Loucy (cell line): ENCODE measurements around the gene OR52W1.

Experiments
- H2AFZ ChIP-seq: fragments of 200-600 bp; sonication (generic); 2 replicates; pipeline ENCODE4 v1.6.0; 2016; ENCODE audit warnings: antibody characterized with exemption, mild to moderate bottlenecking, low read length, moderate library complexity
- H3F3A ChIP-seq: fragments of 200-600 bp; 2 replicates; pipeline ENCODE4 v1.6.0; 2016; ENCODE audit warnings: antibody characterized with exemption, low read depth, mild to moderate bottlenecking
- H3K27me3 ChIP-seq: fragments of 200-600 bp; sonication (generic); 2 replicates; pipeline ENCODE4 v1.6.1; 2014; ENCODE audit warnings: low read length, mild to moderate bottlenecking; ENCODE audit not compliant: insufficient read depth, poor library complexity, severe bottlenecking
- H3K36me3 ChIP-seq: fragments of 200-600 bp; sonication (generic); 2 replicates; pipeline ENCODE4 v1.6.1; 2016; ENCODE audit warnings: low read length; ENCODE audit not compliant: insufficient read depth
- H3K4me1 ChIP-seq: fragments of 200-600 bp; sonication (generic); 2 replicates; pipeline ENCODE4 v1.5.1; 2014; ENCODE audit warnings: low read length, mild to moderate bottlenecking; ENCODE audit not compliant: insufficient read depth, poor library complexity, severe bottlenecking
- H3K4me2 ChIP-seq: fragments of 200-600 bp; sonication (generic); 2 replicates; pipeline ENCODE4 v1.6.0; 2014; ENCODE audit warnings: antibody characterized with exemption, low read length, low read depth, mild to moderate bottlenecking; ENCODE audit not compliant: poor library complexity, severe bottlenecking
- H3K4me3 ChIP-seq: fragments of 200-600 bp; sonication (generic); 2 replicates; pipeline ENCODE4 v1.5.1; 2014; ENCODE audit warnings: low read length, mild to moderate bottlenecking, mixed read lengths; ENCODE audit not compliant: poor library complexity, severe bottlenecking
- H3K79me2 ChIP-seq: fragments of 200-600 bp; sonication (generic); 2 replicates; pipeline ENCODE4 v1.6.1; 2014; ENCODE audit warnings: low read length; ENCODE audit not compliant: insufficient read depth
- H3K9ac ChIP-seq: fragments of 200-600 bp; sonication (generic); 2 replicates; pipeline ENCODE4 v1.6.0; 2014; ENCODE audit warnings: mild to moderate bottlenecking, low read depth, low read length, moderate library complexity; ENCODE audit not compliant: poor library complexity, severe bottlenecking
- H3K9me2 ChIP-seq: fragments of 200-600 bp; sonication (generic); replicated peaks from 2 replicates; pipeline ENCODE4 v1.6.1; 2016; ENCODE audit warnings: low read depth, low read length, mixed read lengths
- H3K9me3 ChIP-seq: fragments of 200-600 bp; sonication (generic); 2 replicates; pipeline ENCODE4 v1.6.1; 2014; ENCODE audit warnings: mild to moderate bottlenecking, antibody characterized with exemption, low read length, low read depth; ENCODE audit not compliant: insufficient read depth
- H4K20me1 ChIP-seq: fragments of 200-600 bp; sonication (generic); 2 replicates; pipeline ENCODE4 v1.6.0; 2014; ENCODE audit warnings: antibody characterized with exemption, low read length, mild to moderate bottlenecking; ENCODE audit not compliant: insufficient read depth, poor library complexity, severe bottlenecking
- EZH2phosphoT487 ChIP-seq: fragments of 200-600 bp; IDR thresholded peaks from 2 replicates; pipeline ENCODE4 v1.6.1; 2018; ENCODE audit warnings: antibody characterized with exemption, mild to moderate bottlenecking, moderate library complexity, borderline replicate concordance
- TF ChIP-seq, protein P1 (sequence below): fragments of 200-600 bp; sonication (generic); conservative IDR thresholded peaks from 2 replicates; pipeline ENCODE4 v1.5.1; 2014; ENCODE audit warnings: mild to moderate bottlenecking, antibody characterized with exemption, low read length

OR52W1 gene

GRCh38 chr11:6191742-6192141, 7.3 kb upstream of the OR52W1 start:
- H4K20me1 ChIP-seq: no peaks in the 10 kb centered on the region
- no peak overlapping the region for H2AFZ ChIP-seq
- H3F3A ChIP-seq: no peaks in the 10 kb centered on the region
- no peak overlapping the region for H3K9ac ChIP-seq
- H3K4me1 ChIP-seq: peaks cover 8% of the 10 kb centered on the region
- TF ChIP-seq, protein P1, sequence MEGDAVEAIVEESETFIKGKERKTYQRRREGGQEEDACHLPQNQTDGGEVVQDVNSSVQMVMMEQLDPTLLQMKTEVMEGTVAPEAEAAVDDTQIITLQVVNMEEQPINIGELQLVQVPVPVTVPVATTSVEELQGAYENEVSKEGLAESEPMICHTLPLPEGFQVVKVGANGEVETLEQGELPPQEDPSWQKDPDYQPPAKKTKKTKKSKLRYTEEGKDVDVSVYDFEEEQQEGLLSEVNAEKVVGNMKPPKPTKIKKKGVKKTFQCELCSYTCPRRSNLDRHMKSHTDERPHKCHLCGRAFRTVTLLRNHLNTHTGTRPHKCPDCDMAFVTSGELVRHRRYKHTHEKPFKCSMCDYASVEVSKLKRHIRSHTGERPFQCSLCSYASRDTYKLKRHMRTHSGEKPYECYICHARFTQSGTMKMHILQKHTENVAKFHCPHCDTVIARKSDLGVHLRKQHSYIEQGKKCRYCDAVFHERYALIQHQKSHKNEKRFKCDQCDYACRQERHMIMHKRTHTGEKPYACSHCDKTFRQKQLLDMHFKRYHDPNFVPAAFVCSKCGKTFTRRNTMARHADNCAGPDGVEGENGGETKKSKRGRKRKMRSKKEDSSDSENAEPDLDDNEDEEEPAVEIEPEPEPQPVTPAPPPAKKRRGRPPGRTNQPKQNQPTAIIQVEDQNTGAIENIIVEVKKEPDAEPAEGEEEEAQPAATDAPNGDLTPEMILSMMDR: no peak
- no peak overlapping the region for H3K4me3 ChIP-seq
- no peaks in the 10 kb centered on the region for H3K27me3 ChIP-seq
- no peaks in the 10 kb centered on the region for H3K9me2 ChIP-seq
- no peaks in the 10 kb centered on the region for H3K9me3 ChIP-seq
- H3K4me2 ChIP-seq: no peak overlapping the region
- H3K79me2 ChIP-seq: no peaks in the 10 kb centered on the region
- H3K36me3 ChIP-seq: no peaks in the 10 kb centered on the region

DNA sequence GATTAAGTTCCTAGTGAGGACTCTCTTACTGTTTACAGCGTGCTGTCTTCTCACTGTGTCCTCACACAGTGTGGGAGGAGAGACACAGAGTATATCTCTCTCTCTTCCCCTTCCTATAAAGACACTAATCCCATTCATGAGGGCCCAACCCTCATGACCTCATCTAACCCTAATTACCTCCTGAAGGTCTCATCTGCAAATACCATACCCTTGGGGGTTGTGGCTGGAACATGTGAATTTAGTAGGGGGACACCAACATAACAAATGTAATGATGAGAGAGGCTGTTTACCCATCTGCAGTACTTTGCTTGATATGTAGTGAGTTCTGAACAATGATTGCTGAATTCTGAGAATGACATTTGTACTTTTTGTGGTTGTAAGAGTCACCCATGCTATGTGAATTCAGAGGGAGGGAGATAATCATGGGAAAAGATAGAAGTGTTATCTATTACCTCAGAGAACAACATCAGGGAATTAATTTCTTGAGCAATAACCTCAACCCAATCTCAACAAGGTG, 4.9 kb upstream of the OR52W1 start:
- H2AFZ ChIP-seq: no peak overlapping the region

DNA sequence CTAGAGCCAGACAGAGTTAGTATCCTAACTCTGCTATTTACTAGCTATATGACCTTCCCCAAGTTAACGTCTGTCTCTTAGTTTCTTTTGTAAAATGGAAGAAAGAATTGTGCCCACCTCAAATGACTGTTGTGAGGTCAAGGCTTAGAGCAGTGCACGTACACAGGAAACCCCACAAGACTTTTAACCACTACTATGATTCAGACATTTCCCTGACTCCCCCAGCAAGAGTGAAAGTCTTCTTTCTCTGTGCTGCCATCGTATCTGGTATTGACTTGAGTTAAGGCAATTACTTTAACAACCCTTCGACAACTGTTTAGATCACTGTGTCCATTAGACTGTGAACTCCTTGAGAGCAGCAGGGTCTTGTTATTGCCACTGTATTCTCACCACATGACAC, 2.6 kb upstream of the OR52W1 start:
- H3K4me1 ChIP-seq: peaks cover 9% of the 10 kb centered on the region

More for the DNA sequence above, 4.9 kb upstream of the OR52W1 start:
- Histone ChIP-seq H3K36me3 (no peaks in the 10 kb centered on the region), H3K9me2 (no peaks in the 10 kb centered on the region), H3K4me3 (no peak overlapping the region), H3K9ac (no peak overlapping the region), H3K4me1 (peaks cover 9% of the 10 kb centered on the region), H3K4me2 (no peak overlapping the region), H3K79me2 (no peaks in the 10 kb centered on the region), H3F3A (no peaks in the 10 kb centered on the region), H3K27me3 (no peaks in the 10 kb centered on the region), H4K20me1 (no peaks in the 10 kb centered on the region), H3K9me3 (no peaks in the 10 kb centered on the region)
- no peak for TF ChIP-seq EZH2phosphoT487
- TF ChIP-seq, protein P1: no peak

More for the DNA sequence above, 2.6 kb upstream of the OR52W1 start:
- Histone ChIP-seq H4K20me1 (no peaks in the 10 kb centered on the region), H3K36me3 (no peaks in the 10 kb centered on the region), H3K4me2 (peak overlapping the region; percentile 28), H3K9ac (no peak overlapping the region), H2AFZ (no peak overlapping the region), H3F3A (no peaks in the 10 kb centered on the region), H3K4me3 (no peak overlapping the region), H3K27me3 (no peaks in the 10 kb centered on the region), H3K9me2 (no peaks in the 10 kb centered on the region), H3K79me2 (no peaks in the 10 kb centered on the region), H3K9me3 (no peaks in the 10 kb centered on the region)
- TF ChIP-seq, protein P1: no peak
